ENCODE data around the gene CRY1. TPM values are rescaled to one million over a fixed set of nuclear protein-coding genes. Genes with fewer than 3 reads are reported as not detected.

CRY1 gene
- total RNA-seq, 4 donors from 2014 or later = 32.4 to 64.4 (median 47.6) TPM

DNA sequence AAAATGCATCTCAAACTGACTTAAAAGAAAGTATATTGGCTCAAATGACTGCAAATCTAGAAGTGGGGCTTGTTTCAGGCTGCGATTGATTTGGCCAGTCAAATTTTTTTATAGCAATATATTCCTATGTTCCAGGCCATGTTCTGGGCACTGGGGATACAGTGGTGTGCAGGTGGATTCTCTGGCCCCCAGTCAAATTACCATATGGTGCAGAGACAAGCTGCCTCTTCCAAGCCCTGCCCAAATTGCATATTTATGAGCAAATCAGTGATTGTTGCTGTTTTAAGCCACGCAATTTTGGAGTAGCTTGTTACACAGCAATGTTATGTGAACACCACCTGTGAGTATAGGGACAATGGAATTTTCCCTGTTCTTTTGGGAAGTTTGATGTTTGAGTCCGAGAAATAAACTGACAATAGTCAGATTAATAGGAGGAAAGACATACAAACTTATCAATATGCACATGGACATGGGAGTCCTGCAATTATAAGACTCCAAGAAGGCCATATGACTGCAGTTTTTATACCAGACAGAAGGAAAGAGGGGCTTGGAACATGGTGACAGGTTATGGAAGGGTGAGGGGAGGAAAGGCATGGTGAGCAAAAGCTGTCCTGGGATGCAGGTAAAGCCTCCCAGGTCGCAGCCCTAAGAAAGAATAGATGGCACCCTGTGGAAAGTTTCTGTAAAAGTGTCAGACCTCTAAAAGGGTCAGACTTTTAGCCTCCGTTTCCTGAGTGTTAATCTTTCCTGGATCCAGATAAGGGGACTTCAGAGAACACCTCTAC, 13.1 kb upstream of the CRY1 start:
- no peaks in the 10 kb centered on the region for H3K27me3 ChIP-seq
- no peaks in the 10 kb centered on the region for H3K9me3 ChIP-seq
- H3K36me3 ChIP-seq = no peaks in the 10 kb centered on the region
- TF ChIP-seq, protein P1, sequence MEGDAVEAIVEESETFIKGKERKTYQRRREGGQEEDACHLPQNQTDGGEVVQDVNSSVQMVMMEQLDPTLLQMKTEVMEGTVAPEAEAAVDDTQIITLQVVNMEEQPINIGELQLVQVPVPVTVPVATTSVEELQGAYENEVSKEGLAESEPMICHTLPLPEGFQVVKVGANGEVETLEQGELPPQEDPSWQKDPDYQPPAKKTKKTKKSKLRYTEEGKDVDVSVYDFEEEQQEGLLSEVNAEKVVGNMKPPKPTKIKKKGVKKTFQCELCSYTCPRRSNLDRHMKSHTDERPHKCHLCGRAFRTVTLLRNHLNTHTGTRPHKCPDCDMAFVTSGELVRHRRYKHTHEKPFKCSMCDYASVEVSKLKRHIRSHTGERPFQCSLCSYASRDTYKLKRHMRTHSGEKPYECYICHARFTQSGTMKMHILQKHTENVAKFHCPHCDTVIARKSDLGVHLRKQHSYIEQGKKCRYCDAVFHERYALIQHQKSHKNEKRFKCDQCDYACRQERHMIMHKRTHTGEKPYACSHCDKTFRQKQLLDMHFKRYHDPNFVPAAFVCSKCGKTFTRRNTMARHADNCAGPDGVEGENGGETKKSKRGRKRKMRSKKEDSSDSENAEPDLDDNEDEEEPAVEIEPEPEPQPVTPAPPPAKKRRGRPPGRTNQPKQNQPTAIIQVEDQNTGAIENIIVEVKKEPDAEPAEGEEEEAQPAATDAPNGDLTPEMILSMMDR (IDR thresholded peaks at IDR 0.05) = no peak
- DNase-seq = no peak
- H3K27ac ChIP-seq = no peak overlapping the region
- H3K4me1 ChIP-seq = no peaks in the 10 kb centered on the region
- H3K4me3 ChIP-seq = no peak overlapping the region

DNA sequence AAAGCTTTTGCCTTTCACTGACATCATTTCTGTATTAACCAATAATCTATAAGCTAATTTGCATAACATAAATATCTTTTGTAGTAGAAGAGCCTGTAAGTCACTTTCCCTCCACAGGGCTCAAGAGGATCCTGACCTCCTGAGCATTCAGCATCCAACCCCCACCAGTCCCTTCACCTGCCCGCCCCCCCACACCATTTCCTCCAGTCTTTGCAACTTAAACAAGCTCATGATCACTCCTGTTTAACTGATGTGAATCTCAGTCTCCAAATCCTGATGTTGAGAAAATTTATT, 12.0 kb upstream of the CRY1 start:
- no peaks in the 10 kb centered on the region for H3K27me3 ChIP-seq
- H3K27ac ChIP-seq = no peak overlapping the region
- no peak for TF ChIP-seq POLR2A (IDR thresholded peaks at IDR 0.05)
- TF ChIP-seq, protein P1 (IDR thresholded peaks at IDR 0.05) = no peak
- no peaks in the 10 kb centered on the region for H3K36me3 ChIP-seq
- DNase-seq = no peak
- no peak overlapping the region for H3K4me3 ChIP-seq
- H3K9me3 ChIP-seq = no peaks in the 10 kb centered on the region
- no peaks in the 10 kb centered on the region for H3K4me1 ChIP-seq

DNA sequence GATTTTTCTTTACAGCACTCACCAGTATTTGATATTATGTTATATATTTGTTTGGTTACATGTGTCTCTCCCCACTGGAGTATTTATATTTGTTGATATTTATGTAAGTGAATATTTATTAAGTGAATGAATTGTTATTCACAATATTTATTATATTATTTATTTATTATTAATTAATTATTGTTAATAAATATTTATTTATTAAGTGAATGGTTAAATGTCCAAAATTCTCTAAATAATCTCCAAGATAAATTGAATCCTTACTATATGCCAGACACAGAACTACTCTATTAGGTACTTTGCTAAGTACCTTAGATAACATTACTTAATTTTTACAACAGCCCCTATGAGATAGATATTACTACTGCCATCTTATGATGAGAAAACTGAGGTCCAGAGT, 10.2 kb upstream of the CRY1 start:
- H3K27me3 ChIP-seq = no peaks in the 10 kb centered on the region
- no peak overlapping the region for H3K4me3 ChIP-seq
- no peak for TF ChIP-seq POLR2A (IDR thresholded peaks at IDR 0.05)
- TF ChIP-seq, protein P1 (IDR thresholded peaks at IDR 0.05) = no peak
- no peaks in the 10 kb centered on the region for H3K36me3 ChIP-seq
- no peak overlapping the region for H3K27ac ChIP-seq
- DNase-seq = no peak
- no peaks in the 10 kb centered on the region for H3K4me1 ChIP-seq
- H3K9me3 ChIP-seq = no peaks in the 10 kb centered on the region

DNA sequence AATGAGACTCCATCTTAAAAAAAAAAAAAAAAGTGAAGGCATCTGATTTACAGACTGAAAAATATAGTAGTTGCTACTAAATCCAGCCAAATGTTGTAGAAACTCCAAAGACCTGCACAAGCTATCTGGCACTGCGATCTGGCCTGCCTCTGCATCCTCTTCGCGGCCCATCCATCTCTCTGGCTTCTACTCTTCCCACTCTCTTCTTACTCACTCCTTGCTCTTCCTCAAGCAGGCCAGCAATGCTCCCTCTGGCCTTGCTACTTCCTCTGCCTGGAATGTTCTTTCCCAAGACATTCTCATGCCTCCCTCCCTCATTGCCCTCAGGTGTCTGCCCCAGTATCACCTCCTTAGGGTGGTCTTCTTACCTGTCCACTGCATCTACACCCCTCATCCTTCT, 9.7 kb upstream of the CRY1 start:
- no peak overlapping the region for H3K27ac ChIP-seq
- H3K4me3 ChIP-seq = no peak overlapping the region
- no peaks in the 10 kb centered on the region for H3K27me3 ChIP-seq
- no peak for DNase-seq
- H3K4me1 ChIP-seq = no peaks in the 10 kb centered on the region
- H3K36me3 ChIP-seq = no peaks in the 10 kb centered on the region
- no peaks in the 10 kb centered on the region for H3K9me3 ChIP-seq
- no peak for TF ChIP-seq POLR2A (IDR thresholded peaks at IDR 0.05)
- TF ChIP-seq, protein P1 (IDR thresholded peaks at IDR 0.05) = no peak

DNA sequence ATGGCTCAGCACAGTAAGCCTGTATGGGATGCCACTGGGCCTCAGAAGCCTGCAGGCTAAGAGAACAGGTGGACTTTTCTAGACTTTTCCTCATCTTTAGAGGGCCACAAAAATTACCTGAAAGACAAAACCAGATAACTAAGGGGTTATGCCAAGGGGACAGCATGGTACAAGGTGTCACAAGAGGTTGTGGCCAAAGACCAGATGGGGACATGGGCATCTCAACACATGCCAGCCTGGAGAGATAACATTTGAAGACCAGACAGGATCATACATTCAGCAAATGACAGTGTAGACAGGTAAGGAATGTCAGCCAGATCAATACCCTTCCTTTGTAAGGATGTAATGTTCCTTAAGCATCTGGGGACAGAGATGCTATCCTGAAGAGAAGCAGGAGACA, 8.9 kb upstream of the CRY1 start:
- Histone ChIP-seq H3K4me1 (no peaks in the 10 kb centered on the region), H3K27me3 (no peaks in the 10 kb centered on the region), H3K4me3 (no peak overlapping the region), H3K27ac (no peak overlapping the region), H3K36me3 (no peaks in the 10 kb centered on the region), H3K9me3 (no peaks in the 10 kb centered on the region)
- no peak for DNase-seq
- TF ChIP-seq POLR2A (IDR thresholded peaks at IDR 0.05) = no peak
- TF ChIP-seq, protein P1 (IDR thresholded peaks at IDR 0.05) = no peak

DNA sequence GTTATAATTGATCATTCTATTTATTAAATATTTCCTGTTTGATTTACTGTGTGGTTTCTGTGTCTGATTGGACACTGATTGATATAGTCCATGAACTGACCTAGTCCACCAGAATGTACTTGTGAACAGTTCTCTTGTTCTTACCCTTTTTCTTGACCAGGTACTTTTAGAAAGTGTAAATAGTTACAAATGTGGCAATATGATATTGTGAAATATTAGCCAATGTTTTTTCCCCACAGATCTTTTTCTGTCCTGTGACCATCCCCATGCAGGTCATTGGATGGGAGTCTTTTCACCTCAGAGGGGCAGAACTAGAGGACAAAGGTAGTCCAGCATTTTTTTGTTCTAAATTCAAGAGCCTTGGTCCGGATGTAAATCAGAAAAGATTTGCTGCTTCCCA, 8.3 kb upstream of the CRY1 start:
- Histone ChIP-seq H3K27me3 (no peaks in the 10 kb centered on the region), H3K36me3 (no peaks in the 10 kb centered on the region), H3K4me1 (no peaks in the 10 kb centered on the region), H3K27ac (no peak overlapping the region), H3K9me3 (no peaks in the 10 kb centered on the region), H3K4me3 (no peak overlapping the region)
- TF ChIP-seq, protein P1 (IDR thresholded peaks at IDR 0.05) = no peak
- TF ChIP-seq POLR2A (IDR thresholded peaks at IDR 0.05) = no peak
- no peak for DNase-seq
